ENCODE data around the gene KCTD16. TPM values are rescaled to one million over a fixed set of nuclear protein-coding genes. Genes with fewer than 3 reads are reported as not detected.

The KCTD16 gene
- total RNA-seq, 1 experiment from 2014 or later, result 0.37 TPM

- DNase-seq (ENCODE audit: low spot score), result no peak
These were observed 4.0 kb upstream of the KCTD16 start for GRCh38 chr5:144166696-144167095.

- DNase-seq (ENCODE audit: low spot score), result no peak
These were observed 2.7 kb upstream of the KCTD16 start for GRCh38 chr5:144167998-144168397.

- DNase-seq (ENCODE audit: low spot score), result no peak
These were observed 783 bp upstream of the KCTD16 start for GRCh38 chr5:144169904-144170275.

GRCh38 chr5:144173766-144174165 is 3.1 kb downstream of the KCTD16 start:
- DNase-seq (ENCODE audit: low spot score), result no peak

- no peak for DNase-seq (ENCODE audit: low spot score)
These were observed 6.9 kb downstream of the KCTD16 start for GRCh38 chr5:144177548-144177947.

GRCh38 chr5:144179226-144179625 is 8.6 kb downstream of the KCTD16 start:
- no peak for DNase-seq (ENCODE audit: low spot score)

- peak; percentile 46 for DNase-seq (ENCODE audit: low spot score)
These were observed 12.7 kb downstream of the KCTD16 start for GRCh38 chr5:144183254-144183889.

GRCh38 chr5:144187699-144188294 is 17.1 kb downstream of the KCTD16 start:
- peak; percentile 96 for DNase-seq (ENCODE audit: low spot score)

- peak; percentile 71 for DNase-seq (ENCODE audit: low spot score)
These were observed 19.2 kb downstream of the KCTD16 start for GRCh38 chr5:144189800-144190429.

- DNase-seq (ENCODE audit: low spot score), result no peak
These were observed 20.9 kb downstream of the KCTD16 start for GRCh38 chr5:144191531-144191930.

GRCh38 chr5:144191998-144192397 is 21.3 kb downstream of the KCTD16 start:
- DNase-seq (ENCODE audit: low spot score), result peak; percentile 88

GRCh38 chr5:144192661-144193060 is 22.0 kb downstream of the KCTD16 start:
- DNase-seq (ENCODE audit: low spot score), result no peak

- DNase-seq (ENCODE audit: low spot score), result no peak
These were observed 23.5 kb downstream of the KCTD16 start for GRCh38 chr5:144194144-144194543.

- peak; percentile 15 for DNase-seq (ENCODE audit: low spot score)
These were observed 24.8 kb downstream of the KCTD16 start for GRCh38 chr5:144195448-144195847.

- DNase-seq (ENCODE audit: low spot score), result no peak
These were observed 25.9 kb downstream of the KCTD16 start for GRCh38 chr5:144196612-144197011.

- peak; percentile 46 for DNase-seq (ENCODE audit: low spot score)
These were observed 27.7 kb downstream of the KCTD16 start for GRCh38 chr5:144198386-144198785.

- no peak for DNase-seq (ENCODE audit: low spot score)
These were observed 30.9 kb downstream of the KCTD16 start for GRCh38 chr5:144201588-144201987.

- peak; percentile 51 for DNase-seq (ENCODE audit: low spot score)
These were observed 31.4 kb downstream of the KCTD16 start for GRCh38 chr5:144202072-144202471.

GRCh38 chr5:144202726-144203125 is 32.1 kb downstream of the KCTD16 start:
- no peak for DNase-seq (ENCODE audit: low spot score)

GRCh38 chr5:144203750-144204596 is 33.3 kb downstream of the KCTD16 start:
- DNase-seq (ENCODE audit: low spot score), result peak; percentile 65

- DNase-seq (ENCODE audit: low spot score), result peak; percentile 65
These were observed 34.5 kb downstream of the KCTD16 start for GRCh38 chr5:144205141-144205551.

- no peak for DNase-seq (ENCODE audit: low spot score)
These were observed 35.5 kb downstream of the KCTD16 start for GRCh38 chr5:144206141-144206540.

All from H4 (cell line).